Osteocyte (in vitro differentiated cells): ENCODE measurements around the gene SWI5. TPM values are rescaled to one million over a fixed set of nuclear protein-coding genes. Genes with fewer than 3 reads are reported as not detected.

Source experiments
- DNase-seq: peaks from one replicate; pipeline ENCODE4 v3.0.0; 2021; ENCODE audit warnings: mixed read lengths; ENCODE audit not compliant: unreplicated experiment; ENCODE audit errors: extremely low spot score
- H3K27ac Mint-ChIP-seq: one replicate; pipeline ENCODE4 v1.8.0; 2021; ENCODE audit warnings: mild to moderate bottlenecking, mixed read lengths; ENCODE audit not compliant: unreplicated experiment
- H3K27me3 Mint-ChIP-seq: one replicate; pipeline ENCODE4 v1.8.0; 2021; ENCODE audit warnings: mixed read lengths; ENCODE audit not compliant: unreplicated experiment
- H3K36me3 Mint-ChIP-seq: one replicate; pipeline ENCODE4 v1.8.0; 2021; ENCODE audit warnings: mixed read lengths; ENCODE audit not compliant: unreplicated experiment
- H3K4me1 Mint-ChIP-seq: one replicate; pipeline ENCODE4 v1.8.0; 2021; ENCODE audit warnings: mixed read lengths; ENCODE audit not compliant: unreplicated experiment
- H3K4me3 Mint-ChIP-seq: one replicate; pipeline ENCODE4 v1.8.0; 2021; ENCODE audit warnings: mild to moderate bottlenecking, moderate library complexity, mixed read lengths; ENCODE audit not compliant: unreplicated experiment
- H3K9me3 Mint-ChIP-seq: one replicate; pipeline ENCODE4 v1.8.0; 2021; ENCODE audit warnings: mixed read lengths; ENCODE audit not compliant: unreplicated experiment
- CTCF ChIP-seq: fragments of 200-600 bp; sonication (generic); IDR thresholded peaks from 2 replicates; pipeline ENCODE4 v1.5.0; 2021; ENCODE audit warnings: antibody characterized with exemption, mild to moderate bottlenecking, moderate library complexity
- total RNA-seq: library from RNA; stranded (reverse); gene quantifications from 2 replicates; pipeline ENCODE4 v1.2.1, GENCODE V29; 2021

The SWI5 gene
- total RNA-seq, 1 donor from 2014 or later, result 24.7 TPM

GRCh38 chr9:128262687-128263086 lies 13.4 kb upstream of the SWI5 start:
- no peak overlapping the region for H3K27ac Mint-ChIP-seq
- no peak for TF ChIP-seq CTCF
- peaks cover 61% of the 10 kb centered on the region for H3K36me3 Mint-ChIP-seq
- DNase-seq, result no peak
- H3K4me1 Mint-ChIP-seq, result no peaks in the 10 kb centered on the region
- no peaks in the 10 kb centered on the region for H3K27me3 Mint-ChIP-seq
- no peak overlapping the region for H3K4me3 Mint-ChIP-seq
- no peaks in the 10 kb centered on the region for H3K9me3 Mint-ChIP-seq

- TF ChIP-seq CTCF, result no peak
- Mint-ChIP-seq H3K4me3 (no peak overlapping the region), H3K9me3 (no peaks in the 10 kb centered on the region), H3K27ac (no peak overlapping the region), H3K27me3 (no peaks in the 10 kb centered on the region), H3K36me3 (peaks cover 55% of the 10 kb centered on the region), H3K4me1 (peaks cover 2% of the 10 kb centered on the region)
- no peak for DNase-seq
Observed at GRCh38 chr9:128265348-128265847, 10.7 kb upstream of the SWI5 start.

GRCh38 chr9:128266868-128267590 lies 9.0 kb upstream of the SWI5 start:
- peaks cover 50% of the 10 kb centered on the region for H3K36me3 Mint-ChIP-seq
- no peaks in the 10 kb centered on the region for H3K9me3 Mint-ChIP-seq
- TF ChIP-seq CTCF, result no peak
- DNase-seq, result no peak
- no peaks in the 10 kb centered on the region for H3K27me3 Mint-ChIP-seq
- H3K4me1 Mint-ChIP-seq, result peaks cover 2% of the 10 kb centered on the region
- no peak overlapping the region for H3K27ac Mint-ChIP-seq
- H3K4me3 Mint-ChIP-seq, result no peak overlapping the region

- H3K9me3 Mint-ChIP-seq, result no peaks in the 10 kb centered on the region
- no peak overlapping the region for H3K27ac Mint-ChIP-seq
- no peak overlapping the region for H3K4me3 Mint-ChIP-seq
- peaks cover 20% of the 10 kb centered on the region for H3K4me1 Mint-ChIP-seq
- no peaks in the 10 kb centered on the region for H3K27me3 Mint-ChIP-seq
- peaks cover 39% of the 10 kb centered on the region for H3K36me3 Mint-ChIP-seq
- DNase-seq, result no peak
- TF ChIP-seq CTCF, result no peak
Observed at GRCh38 chr9:128271112-128271511, 5.0 kb upstream of the SWI5 start.

GRCh38 chr9:128271512-128271911 lies 4.6 kb upstream of the SWI5 start:
- no peaks in the 10 kb centered on the region for H3K27me3 Mint-ChIP-seq
- peaks cover 24% of the 10 kb centered on the region for H3K4me1 Mint-ChIP-seq
- H3K36me3 Mint-ChIP-seq, result peaks cover 35% of the 10 kb centered on the region
- peak overlapping the region; percentile 54 for H3K27ac Mint-ChIP-seq
- no peak for TF ChIP-seq CTCF
- no peak overlapping the region for H3K4me3 Mint-ChIP-seq
- no peaks in the 10 kb centered on the region for H3K9me3 Mint-ChIP-seq
- no peak for DNase-seq
